PC-3 (cell line): Measurements from ENCODE around the gene MARCOL. TPM values are rescaled to one million over a fixed set of nuclear protein-coding genes. Genes with fewer than 3 reads are reported as not detected.

Experiments
- ATAC-seq: fragments of 200-7000 bp; cut with Tn5 transposase; 2 replicates; pipeline ENCODE4 v1.9.1; 2020; ENCODE audit warnings: mild to moderate bottlenecking, moderate library complexity
- BruUV-seq: library from RNA; stranded (reverse); fragments of 400-500 nt; replicated peaks from 2 replicates; lab custom pipeline; 2021; lab: Mats Ljungman, UMichigan
- CTCF ChIA-PET: fragments of 300-600 bp; sonication (Branson Sonifier 250); formaldehyde crosslinking; loops from one replicate; lab custom pipeline; 2022; ENCODE audit warnings: antibody characterized with exemption; lab: Charles Lee
- POLR2A ChIA-PET: fragments of 300-600 bp; sonication (Branson Sonifier 250); formaldehyde crosslinking; loops from one replicate; lab custom pipeline; 2022; ENCODE audit warnings: antibody characterized with exemption; ENCODE audit not compliant: unreplicated experiment; lab: Charles Lee
- DNase-seq: peaks from one replicate; pipeline ENCODE4 v3.0.0-alpha.2; 2015
- H2AFZ ChIP-seq: fragments of 300-600 bp; sonication (generic); 2 replicates; pipeline ENCODE4 v1.6.0; 2016; ENCODE audit warnings: antibody characterized with exemption, low read length
- H3F3A ChIP-seq: fragments of 300-600 bp; sonication (generic); one replicate; pipeline ENCODE4 v1.6.0; 2017; ENCODE audit warnings: antibody characterized with exemption, low read length, control low read depth, mild to moderate bottlenecking; ENCODE audit not compliant: unreplicated experiment
- H3K27ac ChIP-seq: fragments of 300-600 bp; sonication (generic); 2 replicates; pipeline ENCODE4 v1.5.1; 2016; ENCODE audit warnings: mild to moderate bottlenecking, low read length
- H3K27me3 ChIP-seq: fragments of 300-600 bp; sonication (generic); 2 replicates; pipeline ENCODE4 v1.6.1; 2016; ENCODE audit warnings: low read length, mixed read lengths
- H3K36me3 ChIP-seq: fragments of 300-600 bp; sonication (generic); 2 replicates; pipeline ENCODE4 v1.6.1; 2016; ENCODE audit warnings: low read depth, mixed run types, low read length, mixed read lengths
- H3K4me1 ChIP-seq: fragments of 300-600 bp; sonication (generic); 2 replicates; pipeline ENCODE4 v1.5.1; 2016; ENCODE audit warnings: low read length; ENCODE audit not compliant: insufficient read depth
- H3K4me2 ChIP-seq: fragments of 300-600 bp; sonication (generic); 2 replicates; pipeline ENCODE4 v1.6.0; 2016; ENCODE audit warnings: low read length
- H3K4me3 ChIP-seq: fragments of 300-600 bp; sonication (generic); 2 replicates; pipeline ENCODE4 v1.5.1; 2016; ENCODE audit warnings: mild to moderate bottlenecking, low read length, mixed read lengths
- H3K79me2 ChIP-seq: fragments of 300-600 bp; sonication (generic); 2 replicates; pipeline ENCODE4 v1.6.1; 2017; ENCODE audit warnings: low read length, mixed read lengths
- H3K9ac ChIP-seq: fragments of 300-600 bp; sonication (generic); 2 replicates; pipeline ENCODE4 v1.6.0; 2016; ENCODE audit warnings: mild to moderate bottlenecking, low read length
- H3K9me2 ChIP-seq: fragments of 300-600 bp; sonication (generic); replicated peaks from 2 replicates; pipeline ENCODE4 v1.6.1; 2016; ENCODE audit warnings: mixed run types, low read length, mixed read lengths
- H3K9me3 ChIP-seq: fragments of 300-600 bp; sonication (generic); 2 replicates; pipeline ENCODE4 v1.6.1; 2016; ENCODE audit warnings: low read length, mixed read lengths
- H4K20me1 ChIP-seq: fragments of 300-600 bp; sonication (generic); 2 replicates; pipeline ENCODE4 v1.6.1; 2016; ENCODE audit warnings: low read length, mixed read lengths
- EZH2 ChIP-seq: fragments of 300-600 bp; sonication (generic); IDR thresholded peaks from one replicate; pipeline ENCODE4 v1.6.1; 2017; ENCODE audit warnings: antibody characterized with exemption, mild to moderate bottlenecking, low read length; ENCODE audit not compliant: unreplicated experiment
- EZH2phosphoT487 ChIP-seq: fragments of 300-600 bp; sonication (generic); IDR thresholded peaks from 2 replicates; pipeline ENCODE4 v1.6.1; 2018; ENCODE audit warnings: mild to moderate bottlenecking, antibody characterized with exemption, low read length, borderline replicate concordance
- intact Hi-C: fragments of 100-400 bp; cut with micrococcal nuclease; formaldehyde crosslinking; loops from 2 replicates; pipeline ENCODE4 v1.9.0; 2023
- total RNA-seq: library from RNA; depleted of rRNA; stranded (reverse); fragments of >200 nt; gene quantifications from 2 replicates; pipeline ENCODE4 v1.2.3, GENCODE V29; 2014
- TF ChIP-seq, protein P1 (sequence below): fragments of 300-600 bp; sonication (generic); conservative IDR thresholded peaks from 2 replicates; pipeline ENCODE4 v1.5.1; 2017; ENCODE audit warnings: antibody characterized with exemption, low read depth, mild to moderate bottlenecking, low read length

Gene MARCOL
- total RNA-seq, 1 experiment from 2014 or later, result not detected

DNA sequence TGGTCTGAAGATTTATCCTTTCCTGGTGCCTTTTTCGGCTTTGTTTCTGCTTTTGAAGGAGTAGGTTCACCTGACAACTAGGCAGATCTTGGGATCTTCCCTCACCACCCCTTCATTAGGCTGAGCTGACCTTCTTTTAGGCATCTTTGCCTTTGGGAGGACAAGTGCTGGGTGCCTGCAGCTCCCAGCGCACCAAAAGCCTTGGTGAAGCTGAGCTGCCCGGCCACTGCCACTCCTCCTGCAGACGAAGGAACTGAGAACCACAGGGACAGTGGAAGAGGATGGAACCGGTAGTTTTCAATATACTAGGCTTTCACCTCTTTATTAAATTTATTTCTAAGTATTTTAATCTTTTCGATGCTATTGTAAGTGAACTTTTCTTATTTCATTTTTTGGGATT, 16.8 kb upstream of the MARCOL start:
- no TSS peak for BruUV-seq
- Histone ChIP-seq H3K79me2 (no peaks in the 10 kb centered on the region), H2AFZ (no peak overlapping the region), H3K4me2 (no peak overlapping the region), H3K36me3 (no peaks in the 10 kb centered on the region), H3K27me3 (no peaks in the 10 kb centered on the region), H3K4me3 (no peak overlapping the region), H3K9ac (no peak overlapping the region), H3K27ac (no peak overlapping the region), H3K9me2 (no peaks in the 10 kb centered on the region), H4K20me1 (no peaks in the 10 kb centered on the region), H3F3A (no peaks in the 10 kb centered on the region), H3K9me3 (no peaks in the 10 kb centered on the region), H3K4me1 (peaks cover 19% of the 10 kb centered on the region)
- ChIA-PET CTCF (no interaction called here), POLR2A (no interaction called here)
- ATAC-seq (no peak), DNase-seq (no peak)
- TF ChIP-seq EZH2phosphoT487, result no peak
- TF ChIP-seq, protein P1, sequence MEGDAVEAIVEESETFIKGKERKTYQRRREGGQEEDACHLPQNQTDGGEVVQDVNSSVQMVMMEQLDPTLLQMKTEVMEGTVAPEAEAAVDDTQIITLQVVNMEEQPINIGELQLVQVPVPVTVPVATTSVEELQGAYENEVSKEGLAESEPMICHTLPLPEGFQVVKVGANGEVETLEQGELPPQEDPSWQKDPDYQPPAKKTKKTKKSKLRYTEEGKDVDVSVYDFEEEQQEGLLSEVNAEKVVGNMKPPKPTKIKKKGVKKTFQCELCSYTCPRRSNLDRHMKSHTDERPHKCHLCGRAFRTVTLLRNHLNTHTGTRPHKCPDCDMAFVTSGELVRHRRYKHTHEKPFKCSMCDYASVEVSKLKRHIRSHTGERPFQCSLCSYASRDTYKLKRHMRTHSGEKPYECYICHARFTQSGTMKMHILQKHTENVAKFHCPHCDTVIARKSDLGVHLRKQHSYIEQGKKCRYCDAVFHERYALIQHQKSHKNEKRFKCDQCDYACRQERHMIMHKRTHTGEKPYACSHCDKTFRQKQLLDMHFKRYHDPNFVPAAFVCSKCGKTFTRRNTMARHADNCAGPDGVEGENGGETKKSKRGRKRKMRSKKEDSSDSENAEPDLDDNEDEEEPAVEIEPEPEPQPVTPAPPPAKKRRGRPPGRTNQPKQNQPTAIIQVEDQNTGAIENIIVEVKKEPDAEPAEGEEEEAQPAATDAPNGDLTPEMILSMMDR, result no peak
- intact Hi-C loops, result loop anchor here (5.0 kb wide), 1 partner anchor 46 kb away; the partner anchor contains the start of gene SPINK13

DNA sequence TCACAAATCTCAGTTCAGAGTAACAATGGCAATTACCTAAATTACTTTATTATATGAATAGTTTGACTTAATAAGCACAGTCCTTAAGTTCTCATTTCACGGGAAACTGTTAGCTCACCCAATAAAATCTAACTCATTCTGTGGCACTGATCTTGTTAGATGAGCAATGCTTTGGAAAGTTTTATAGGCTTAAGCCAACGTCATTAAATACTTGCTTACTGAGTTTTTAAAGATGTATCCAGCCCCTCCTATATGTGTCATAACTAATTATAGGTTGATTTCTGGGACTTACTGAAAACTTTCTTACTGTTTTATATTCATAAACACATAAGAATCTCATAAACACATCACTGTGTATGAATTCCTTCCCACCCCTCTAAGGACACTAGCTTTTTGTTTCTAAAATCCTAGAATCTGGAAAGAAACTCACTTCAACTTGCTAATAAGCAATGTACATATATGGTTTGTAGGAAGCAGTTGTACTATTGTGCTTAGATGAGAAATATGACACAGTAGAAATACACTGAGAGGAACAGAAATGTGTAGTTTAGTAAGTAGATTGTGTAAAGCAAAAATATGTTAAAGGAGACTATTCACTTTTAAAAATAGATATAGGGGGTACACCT, 14.1 kb upstream of the MARCOL start:
- intact Hi-C loops, result loop anchor here (1.0 to 5.0 kb wide), 3 partner anchors 10 to 43 kb away; partner anchors contain the start of gene SPINK13
- no peaks in the 10 kb centered on the region for H3K27me3 ChIP-seq
- peak overlapping the region; percentile 69 for H3K4me2 ChIP-seq
- BruUV-seq, result no TSS peak
- ChIA-PET POLR2A (interaction anchor here (0.5 to 0.9 kb wide), 4 partner anchors 13 to 63 kb away, joined by 3 to 21 read pairs (median 3); no protein-coding TSS in a partner anchor), CTCF (interaction anchor here (0.7 kb wide), 1 partner anchor 45 kb away, joined by 4 read pairs; no protein-coding TSS in a partner anchor)
- no peaks in the 10 kb centered on the region for H4K20me1 ChIP-seq
- peak overlapping the region; percentile 91 for H3K27ac ChIP-seq
- ATAC-seq (peak; percentile 92), DNase-seq (peak; percentile 95)
- H3K4me3 ChIP-seq, result peak overlapping the region; percentile 4; the same call in 1 of the 2 replicates
- peak overlapping the region; percentile 48 for H2AFZ ChIP-seq
- H3K9ac ChIP-seq, result peak overlapping the region; percentile 70
- no peak for TF ChIP-seq EZH2phosphoT487
- no peak for TF ChIP-seq EZH2
- TF ChIP-seq, protein P1, result no peak
- H3K4me1 ChIP-seq, result peaks cover 19% of the 10 kb centered on the region
- no peaks in the 10 kb centered on the region for H3K79me2 ChIP-seq
- H3K9me3 ChIP-seq, result no peaks in the 10 kb centered on the region
- no peaks in the 10 kb centered on the region for H3K9me2 ChIP-seq
- H3F3A ChIP-seq, result no peaks in the 10 kb centered on the region
- H3K36me3 ChIP-seq, result no peaks in the 10 kb centered on the region
